Measurements from ENCODE around the gene MRFAP1.

- TF ChIP-seq POLR2A (IDR thresholded peaks at IDR 0.05; ENCODE audit: low read length), result no peak
- TF ChIP-seq GATA1 (IDR thresholded peaks at IDR 0.05; ENCODE audit: low read depth, low read length), result no peak
Observed at GRCh38 chr4:6594826-6595355, 45.6 kb upstream of the MRFAP1 start.

Measured in erythroblast (primary cell).